ENCODE data around the gene WNT6. TPM values are rescaled to one million over a fixed set of nuclear protein-coding genes. Genes with fewer than 3 reads are reported as not detected.

The WNT6 gene
- total RNA-seq, 1 experiment from 2014 or later, result 0.33 TPM

GRCh38 chr2:218828477-218828778, 31.2 kb upstream of the WNT6 start:
- no peaks in the 10 kb centered on the region for H4K20me1 ChIP-seq (ENCODE audit: insufficient read depth)
- TF ChIP-seq EZH2 (IDR thresholded peaks at IDR 0.05; ENCODE audit: low read depth), result no peak
- no peak for TF ChIP-seq CTCF (conservative IDR thresholded peaks at IDR 0.05)
- H2AFZ ChIP-seq, result no peak overlapping the region
- no peaks in the 10 kb centered on the region; the same call in 1 of the 2 replicates for H3K27me3 ChIP-seq (ENCODE audit: insufficient read depth, low read depth)
- no peak overlapping the region for H3K27ac ChIP-seq
- peaks cover 21% of the 10 kb centered on the region for H3K4me1 ChIP-seq (replicated peaks; ENCODE audit: insufficient read depth)
- no peaks in the 10 kb centered on the region for H3K79me2 ChIP-seq (ENCODE audit: low read depth)
- H3K36me3 ChIP-seq (ENCODE audit: low read depth), result no peaks in the 10 kb centered on the region
- DNase-seq, result no peak
- intact Hi-C loops (cut with micrococcal nuclease; ENCODE audit: unreplicated experiment), result no loop called here
- BruUV-seq (replicated peaks), result no TSS peak
- no peak overlapping the region for H3K4me3 ChIP-seq
- H3K9me2 ChIP-seq (ENCODE audit: insufficient read depth), result no peaks in the 10 kb centered on the region
- H3F3A ChIP-seq (ENCODE audit: insufficient read depth, low read depth), result peaks cover 2% of the 10 kb centered on the region; the same call in 1 of the 2 replicates
- CTCF ChIA-PET, result no interaction called here
- H3K4me2 ChIP-seq, result no peak overlapping the region
- no peaks in the 10 kb centered on the region for H3K9me3 ChIP-seq (ENCODE audit: insufficient read depth, low read depth)
- POLR2A ChIA-PET (ENCODE audit: unreplicated experiment), result no interaction called here

- no peak overlapping the region for H3K4me3 ChIP-seq
- no peaks in the 10 kb centered on the region for H3K79me2 ChIP-seq (ENCODE audit: low read depth)
- CTCF ChIA-PET, result interaction anchor here (0.8 kb wide), 1 partner anchor 47 kb away, joined by 3 read pairs; no protein-coding TSS in a partner anchor
- POLR2A ChIA-PET (ENCODE audit: unreplicated experiment), result no interaction called here
- intact Hi-C loops (cut with micrococcal nuclease; ENCODE audit: unreplicated experiment), result no loop called here
- TF ChIP-seq EZH2 (IDR thresholded peaks at IDR 0.05; ENCODE audit: low read depth), result no peak
- TF ChIP-seq CTCF (conservative IDR thresholded peaks at IDR 0.05), result no peak
- no peaks in the 10 kb centered on the region for H3K9me2 ChIP-seq (ENCODE audit: insufficient read depth)
- H3K27ac ChIP-seq, result no peak overlapping the region
- DNase-seq, result no peak
- H3K4me1 ChIP-seq (replicated peaks; ENCODE audit: insufficient read depth), result peaks cover 35% of the 10 kb centered on the region
- H3K9me3 ChIP-seq (ENCODE audit: insufficient read depth, low read depth), result no peaks in the 10 kb centered on the region
- H3K36me3 ChIP-seq (ENCODE audit: low read depth), result no peaks in the 10 kb centered on the region
- BruUV-seq (replicated peaks), result no TSS peak
- no peak overlapping the region for H3K4me2 ChIP-seq
- no peaks in the 10 kb centered on the region; the same call in 1 of the 2 replicates for H3K27me3 ChIP-seq (ENCODE audit: insufficient read depth, low read depth)
- H2AFZ ChIP-seq, result no peak overlapping the region
- peaks cover 14% of the 10 kb centered on the region; the same call in 1 of the 2 replicates for H3F3A ChIP-seq (ENCODE audit: insufficient read depth, low read depth)
- H4K20me1 ChIP-seq (ENCODE audit: insufficient read depth), result no peaks in the 10 kb centered on the region
These were observed 29.6 kb upstream of the WNT6 start for GRCh38 chr2:218829868-218830451.

GRCh38 chr2:218830526-218831306, 28.9 kb upstream of the WNT6 start:
- Histone ChIP-seq H3K4me2 (no peak overlapping the region), H3K36me3 (ENCODE audit: low read depth) (no peaks in the 10 kb centered on the region), H3K4me1 (replicated peaks; ENCODE audit: insufficient read depth) (peaks cover 43% of the 10 kb centered on the region), H3K9me2 (ENCODE audit: insufficient read depth) (no peaks in the 10 kb centered on the region), H3K4me3 (no peak overlapping the region), H3K27ac (no peak overlapping the region), H3K79me2 (ENCODE audit: low read depth) (no peaks in the 10 kb centered on the region), H4K20me1 (ENCODE audit: insufficient read depth) (no peaks in the 10 kb centered on the region), H2AFZ (no peak overlapping the region), H3K27me3 (ENCODE audit: insufficient read depth, low read depth) (no peaks in the 10 kb centered on the region; the same call in 1 of the 2 replicates), H3F3A (ENCODE audit: insufficient read depth, low read depth) (peaks cover 22% of the 10 kb centered on the region), H3K9me3 (ENCODE audit: insufficient read depth, low read depth) (no peaks in the 10 kb centered on the region)
- intact Hi-C loops (cut with micrococcal nuclease; ENCODE audit: unreplicated experiment), result no loop called here
- no peak for TF ChIP-seq EZH2 (IDR thresholded peaks at IDR 0.05; ENCODE audit: low read depth)
- no peak for TF ChIP-seq CTCF (conservative IDR thresholded peaks at IDR 0.05)
- no TSS peak for BruUV-seq (replicated peaks)
- POLR2A ChIA-PET (ENCODE audit: unreplicated experiment), result no interaction called here
- CTCF ChIA-PET, result no interaction called here
- DNase-seq, result no peak

Measured in PC-9 (cell line).